GM19468 (cell line): ENCODE measurements around the gene GULP1.
"Not testable (repeated sequence)": the region's sequence is repeated elsewhere in the genome, so short reads cannot be mapped to it uniquely, and the experiment has no call there.

Source experiments
- ATAC-seq: cut with Tn5 transposase; IDR thresholded peaks from one replicate; pipeline ENCODE4 v1.9.1; 2021; ENCODE audit warnings: mild to moderate bottlenecking, moderate library complexity, moderate number of reproducible peaks; ENCODE audit not compliant: unreplicated experiment; ENCODE audit errors: extremely low read depth

The GULP1 gene, protein sequence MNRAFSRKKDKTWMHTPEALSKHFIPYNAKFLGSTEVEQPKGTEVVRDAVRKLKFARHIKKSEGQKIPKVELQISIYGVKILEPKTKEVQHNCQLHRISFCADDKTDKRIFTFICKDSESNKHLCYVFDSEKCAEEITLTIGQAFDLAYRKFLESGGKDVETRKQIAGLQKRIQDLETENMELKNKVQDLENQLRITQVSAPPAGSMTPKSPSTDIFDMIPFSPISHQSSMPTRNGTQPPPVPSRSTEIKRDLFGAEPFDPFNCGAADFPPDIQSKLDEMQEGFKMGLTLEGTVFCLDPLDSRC

DNA sequence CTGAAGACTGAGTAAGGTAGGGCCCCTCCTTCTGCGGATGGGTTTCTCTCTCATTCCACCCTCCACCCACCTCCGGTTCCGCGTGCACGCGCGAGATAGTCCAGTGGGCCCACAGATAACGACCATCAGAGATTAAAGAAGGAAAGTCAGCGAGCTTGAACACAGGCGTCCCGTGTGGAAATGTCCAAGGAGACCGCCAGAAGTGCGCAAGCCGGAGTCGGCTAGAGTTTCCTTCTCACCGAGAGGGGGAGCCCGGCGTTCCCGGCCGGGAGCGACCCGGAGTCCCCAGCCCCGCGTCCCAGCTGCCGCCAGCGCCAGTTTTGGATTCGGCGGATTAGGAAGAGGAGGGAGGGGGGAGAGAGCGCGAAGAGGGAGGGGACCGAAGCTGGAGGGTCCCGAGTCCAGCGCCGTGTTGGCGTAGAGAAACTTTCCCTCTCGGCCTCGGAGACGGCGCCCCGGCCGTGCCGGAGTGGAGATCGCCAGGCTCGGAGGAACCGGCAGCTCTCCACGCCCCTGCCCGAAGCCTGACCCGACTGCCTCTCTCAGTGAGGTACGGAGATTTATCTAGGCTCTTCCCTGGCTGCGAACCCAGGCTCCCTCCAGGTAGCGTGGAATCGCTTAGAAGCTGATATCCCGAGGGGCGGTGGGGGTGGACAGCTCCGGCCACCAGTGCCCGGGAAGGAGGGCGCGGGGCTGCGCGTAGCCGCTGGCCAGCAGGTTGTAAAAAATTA lies at the start of gene GULP1:
Gene GULP1 (plus strand): TSS at position 258 of the 731 bp plus-strand sequence. CDS start 185,829 bp downstream, outside the sequence.
- ATAC-seq: no peak

DNA sequence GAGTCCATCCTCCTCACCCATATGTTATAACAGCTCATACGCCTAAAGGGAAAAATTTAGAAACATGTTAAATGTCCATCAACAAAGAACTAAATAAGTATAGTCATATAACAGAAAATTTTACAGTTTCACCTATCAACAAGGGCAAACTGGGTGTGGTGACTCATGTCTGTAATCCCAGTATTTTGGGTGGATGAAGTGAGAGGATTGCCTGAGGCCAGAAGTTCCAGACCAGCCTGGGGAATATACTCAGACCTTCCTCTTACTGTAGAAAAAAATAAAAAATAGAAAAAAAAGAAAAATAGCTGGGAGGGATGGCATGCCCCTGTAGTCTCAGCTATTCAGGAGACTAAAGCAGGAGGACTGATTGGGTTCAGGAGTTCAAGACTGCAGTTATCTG lies 48.3 kb upstream of the GULP1 start:
- ATAC-seq: no peak

DNA sequence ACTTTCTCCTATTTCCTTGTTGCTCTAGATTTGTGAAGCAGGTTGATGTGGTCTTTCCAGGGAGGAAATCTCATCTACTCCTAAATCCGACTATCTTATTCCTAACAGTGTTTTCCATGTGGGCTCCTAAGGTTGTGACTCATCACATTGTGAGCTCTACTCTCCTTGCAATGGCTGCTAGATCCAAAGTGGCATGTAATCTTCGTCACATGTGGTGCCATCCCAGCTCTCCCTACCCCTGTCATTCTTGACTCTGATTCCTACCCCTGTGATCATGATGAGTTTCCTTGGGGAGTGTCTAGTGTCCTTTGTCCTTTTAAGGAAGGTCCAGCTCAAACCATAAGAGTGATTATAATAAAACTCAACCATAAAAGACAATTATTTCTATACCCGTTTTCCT lies 47.3 kb upstream of the GULP1 start:
- ATAC-seq: no peak

DNA sequence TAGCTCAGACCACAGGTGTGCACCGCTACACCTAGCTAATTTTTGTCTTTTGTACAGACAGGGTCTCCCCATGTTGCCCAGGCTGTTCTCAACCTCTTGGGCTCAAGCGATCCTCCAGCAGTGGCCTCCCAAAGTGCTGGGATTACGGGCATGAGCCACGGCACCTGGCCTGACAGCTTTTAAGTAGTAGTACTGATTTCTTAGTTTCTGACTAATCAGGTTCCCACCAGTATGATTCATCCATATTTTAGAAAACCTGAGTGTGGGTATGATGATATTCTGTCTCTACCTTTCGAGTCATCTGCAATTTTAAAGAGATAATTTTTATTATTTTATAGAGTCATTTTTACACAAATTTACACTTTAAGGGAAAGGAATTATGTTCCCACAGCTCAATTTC lies 46.4 kb upstream of the GULP1 start:
- no peak for ATAC-seq

DNA sequence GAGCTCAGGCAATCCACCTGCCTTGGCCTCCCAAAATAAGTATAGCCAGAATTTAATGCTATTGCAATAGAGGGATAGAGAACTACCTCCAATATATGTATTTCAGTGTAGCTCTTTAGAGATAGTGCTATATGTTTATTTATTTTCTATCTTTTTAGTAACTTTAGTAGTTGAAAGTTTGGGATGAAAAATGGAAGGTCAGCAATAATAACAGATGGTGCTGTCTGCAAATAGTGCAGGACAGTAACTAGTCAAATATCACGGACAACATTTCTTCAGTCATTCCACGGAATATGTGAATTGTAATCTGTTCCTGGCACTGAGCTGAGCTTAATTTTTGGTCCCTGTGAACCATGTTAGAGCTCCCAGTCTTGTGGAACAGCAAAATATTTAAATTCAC lies 43.2 kb upstream of the GULP1 start:
- no peak for ATAC-seq

DNA sequence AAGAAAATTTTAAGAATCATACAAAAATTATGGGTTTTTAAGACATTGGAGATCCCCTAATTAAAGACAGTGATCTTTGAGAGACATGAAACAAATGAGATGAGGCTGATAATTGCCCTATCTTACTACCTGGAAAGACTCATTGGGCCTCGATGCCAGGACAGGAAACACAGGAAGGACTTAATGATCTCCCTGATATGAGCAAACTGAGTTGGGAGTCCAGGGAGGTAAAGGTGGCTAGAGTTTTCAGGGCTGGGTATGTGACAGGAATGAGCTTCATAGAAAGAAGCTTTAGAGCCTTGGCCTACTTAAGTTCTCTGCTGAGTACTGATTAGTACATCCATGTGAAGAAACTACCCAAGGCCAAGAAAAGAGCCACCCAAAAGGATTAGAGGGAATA lies 40.6 kb upstream of the GULP1 start:
- no peak for ATAC-seq

DNA sequence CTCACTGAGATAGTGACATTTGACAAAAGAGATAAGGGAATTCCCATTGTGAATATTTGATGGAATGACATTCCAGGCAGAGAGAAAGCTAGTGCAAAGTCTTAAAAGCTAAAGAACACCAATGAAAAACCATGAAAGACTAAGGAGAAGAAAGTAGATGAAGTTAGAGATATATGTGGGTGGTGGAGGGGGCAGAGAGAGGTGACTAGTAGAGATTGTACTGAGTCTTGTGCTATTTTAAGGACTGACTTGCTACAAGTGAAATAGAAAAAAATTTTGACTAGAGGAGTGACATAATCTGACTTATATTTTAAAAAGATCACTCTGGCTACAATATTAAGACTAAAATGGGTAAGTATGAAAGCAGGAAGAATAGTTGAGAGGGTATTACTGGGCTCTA lies 35.3 kb upstream of the GULP1 start:
- no peak for ATAC-seq

DNA sequence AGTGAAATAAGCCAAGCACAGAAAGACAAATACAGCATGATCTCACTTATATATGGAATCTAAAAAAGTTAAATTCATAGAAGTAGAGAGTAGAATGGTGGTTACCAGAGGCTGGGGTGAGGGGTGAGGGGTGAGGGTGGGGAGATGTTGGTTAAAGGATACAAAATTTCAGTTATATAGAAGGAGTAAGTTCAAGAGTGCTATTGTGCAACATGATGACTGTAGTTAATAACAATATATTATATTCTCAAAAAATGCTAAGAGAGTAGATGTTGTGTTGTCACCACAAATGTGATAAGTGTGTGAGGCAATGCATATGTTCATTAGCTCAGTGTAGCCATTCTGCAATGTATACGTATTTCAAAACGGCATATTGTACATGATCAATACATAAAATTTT lies 26.4 kb upstream of the GULP1 start:
- ATAC-seq: no peak

DNA sequence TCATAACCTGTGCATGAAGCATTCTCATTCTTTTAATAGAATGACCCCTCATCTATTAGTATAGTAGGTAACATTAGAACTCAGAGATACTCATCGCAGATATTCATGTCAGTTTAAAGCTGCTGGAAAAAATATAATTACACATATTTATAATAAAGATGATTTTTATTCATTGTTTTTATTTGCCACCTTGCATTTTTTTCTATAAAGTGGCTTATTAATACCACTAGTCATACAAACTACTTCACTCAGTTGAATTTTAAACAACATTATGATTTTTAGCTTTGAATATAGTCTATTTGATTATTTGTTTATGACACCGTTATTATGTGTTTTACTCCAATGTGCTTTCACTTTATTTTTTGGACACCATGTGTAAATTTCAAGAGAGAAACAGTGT lies 23.9 kb upstream of the GULP1 start:
- no peak for ATAC-seq

DNA sequence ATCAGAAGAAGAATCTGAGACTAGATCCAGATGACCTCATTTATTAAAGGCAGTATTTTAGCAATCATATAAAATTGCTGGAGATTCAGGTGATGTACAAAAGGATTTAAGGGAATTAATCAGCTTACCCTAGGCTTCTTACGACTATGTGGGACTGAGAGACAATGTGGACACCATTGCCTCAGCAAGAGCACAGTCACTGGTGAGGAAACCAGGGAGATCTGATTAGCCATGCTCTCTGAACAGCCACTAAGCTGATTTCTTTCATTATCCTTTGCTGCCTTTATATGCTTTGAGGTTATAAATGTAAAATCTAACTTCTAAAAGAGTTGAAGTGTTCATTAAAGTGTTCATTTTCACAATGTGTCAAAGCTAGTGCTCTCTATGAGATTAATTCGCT lies 22.7 kb upstream of the GULP1 start:
- no peak for ATAC-seq

DNA sequence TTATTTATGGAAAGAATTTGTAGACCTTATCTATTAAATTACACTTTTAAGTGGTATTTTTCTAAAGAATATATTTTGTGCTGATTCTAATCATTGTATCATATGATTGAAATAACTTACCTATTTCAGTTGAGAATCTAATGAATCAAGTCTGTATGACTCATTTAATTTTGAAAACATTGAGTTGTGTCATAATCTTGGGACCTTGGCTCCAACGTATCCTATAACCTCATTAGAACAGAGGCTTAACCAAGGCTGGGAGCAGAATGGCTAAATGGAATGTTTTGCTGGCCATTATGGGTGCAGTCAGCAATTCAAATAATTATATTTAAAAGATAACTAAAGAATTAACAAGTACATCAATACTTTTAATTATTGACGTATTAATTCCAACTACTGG lies 19.6 kb upstream of the GULP1 start:
- ATAC-seq: no peak

DNA sequence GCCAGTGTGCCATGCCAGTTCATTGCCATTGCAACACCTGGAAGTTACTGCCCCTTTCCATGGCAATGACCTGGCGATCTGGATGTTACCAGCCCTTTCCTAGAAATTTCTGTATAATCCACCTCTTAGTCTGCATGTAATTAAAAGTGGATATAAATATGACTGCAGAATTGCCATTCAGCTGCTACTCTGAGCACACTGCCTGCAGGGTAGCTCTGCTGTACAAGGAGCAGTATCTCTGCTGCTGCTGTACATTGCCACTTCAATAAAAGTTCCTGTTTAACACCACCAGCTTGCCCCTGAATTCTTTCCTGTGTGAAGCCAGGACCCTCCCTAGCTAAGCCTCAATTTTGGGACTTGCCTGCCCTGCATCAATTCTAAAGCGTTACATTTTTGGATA lies 17.4 kb upstream of the GULP1 start:
- no peak for ATAC-seq

DNA sequence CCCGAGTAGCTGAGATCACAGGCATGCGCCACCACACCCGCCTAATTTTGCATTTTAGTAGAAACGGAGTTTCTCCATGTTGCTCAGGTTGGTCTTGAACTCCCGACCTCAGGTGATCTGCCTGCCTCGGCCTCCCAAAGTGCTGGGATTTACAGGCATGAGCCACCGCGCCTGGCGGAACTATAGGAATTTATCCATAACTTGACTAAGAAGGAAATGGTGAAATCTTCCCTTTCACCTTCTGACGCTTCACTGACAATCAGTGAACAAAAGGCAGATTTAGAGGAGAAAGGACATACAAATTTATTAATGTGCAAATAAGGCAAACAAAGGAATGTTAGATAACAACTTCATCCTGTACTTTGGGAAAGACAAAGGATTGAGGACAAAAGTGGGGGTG lies 15.4 kb upstream of the GULP1 start:
- no peak for ATAC-seq

DNA sequence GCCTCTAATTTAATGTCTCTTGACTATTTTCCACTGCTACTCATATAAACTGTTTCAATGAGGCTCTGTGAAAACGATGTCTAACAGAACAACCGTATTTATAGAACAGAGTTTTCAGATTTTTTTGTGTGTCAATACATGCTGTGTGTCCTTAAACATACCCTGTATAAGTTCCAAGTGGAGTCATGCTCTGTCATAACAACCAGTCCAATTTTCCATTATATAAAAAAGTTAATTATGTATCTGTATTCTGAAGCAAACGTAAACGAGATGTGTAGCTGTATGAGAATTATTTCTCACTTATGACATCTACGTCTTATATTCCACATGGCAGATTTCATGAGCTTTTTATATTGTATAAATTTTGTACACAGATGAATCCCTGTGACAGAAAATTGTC lies 13.9 kb upstream of the GULP1 start:
- no peak for ATAC-seq

DNA sequence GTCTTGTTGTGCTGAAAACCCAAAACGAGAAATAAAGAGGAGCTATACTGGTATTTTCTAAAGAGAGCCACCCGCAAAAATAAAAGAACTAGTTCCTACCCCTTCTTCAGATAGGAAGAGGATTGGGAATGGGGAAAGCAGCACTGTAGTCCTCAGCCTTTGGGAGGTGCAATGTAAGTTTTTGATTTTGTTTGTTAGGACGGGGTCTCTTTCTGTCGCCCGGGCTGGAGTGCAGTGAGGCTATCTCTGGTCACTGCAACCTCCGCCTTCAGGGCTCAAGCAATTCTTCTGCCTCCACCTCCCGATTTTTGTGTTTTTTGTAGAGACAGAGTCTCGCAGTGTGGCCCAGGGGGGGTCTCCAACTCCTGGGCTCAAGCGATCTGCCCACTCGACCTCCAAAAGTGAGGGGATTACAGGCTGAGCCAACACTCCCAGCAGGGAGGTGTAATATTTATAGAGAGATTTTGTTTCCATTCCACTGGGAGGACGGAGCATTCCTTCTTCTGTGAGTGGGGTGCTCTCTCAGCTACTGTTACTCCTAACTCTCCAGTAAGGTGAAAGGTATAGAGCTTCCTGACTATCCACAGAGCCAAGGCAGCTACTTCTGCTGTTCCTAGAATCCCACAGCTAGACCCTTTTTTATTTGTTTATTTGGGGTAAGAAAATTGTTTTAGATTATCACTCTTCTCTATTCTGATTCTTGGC lies 13.1 kb upstream of the GULP1 start:
- ATAC-seq: no peak

DNA sequence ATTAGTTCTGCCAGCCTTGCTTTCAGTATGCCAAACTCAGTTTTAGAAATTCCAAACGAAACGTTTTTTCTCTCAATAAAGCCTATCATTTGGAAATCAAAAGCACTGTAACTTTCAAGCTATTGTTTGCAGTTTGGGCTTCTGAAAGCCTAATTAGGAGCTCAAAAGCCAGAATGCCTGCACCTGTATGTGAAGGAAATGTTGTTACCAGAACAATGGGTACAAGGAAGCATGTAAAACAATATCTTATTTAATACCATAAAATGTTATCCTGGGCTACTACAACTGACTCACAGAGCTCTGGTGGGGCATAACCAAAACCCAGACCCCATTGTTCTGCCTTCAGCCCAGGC lies 12.6 kb upstream of the GULP1 start:
- no peak for ATAC-seq

DNA sequence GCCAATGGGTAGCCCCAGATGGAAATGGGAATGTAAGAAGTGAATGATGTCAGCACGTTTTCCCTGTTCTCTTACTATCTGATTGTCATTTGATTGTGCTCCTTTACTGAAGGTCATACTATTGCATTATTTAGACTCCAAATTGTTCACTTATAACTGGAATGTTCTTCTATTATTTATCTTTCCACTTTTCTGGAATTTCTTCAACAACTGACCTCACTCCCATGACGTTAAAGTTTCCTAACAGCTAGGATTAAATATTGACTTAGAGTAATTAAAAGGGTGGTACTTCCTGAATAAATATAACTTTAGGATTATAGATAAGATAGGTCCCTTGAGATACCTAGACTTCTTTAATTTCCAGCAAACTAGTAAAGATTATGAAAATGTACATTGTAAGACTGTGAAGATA lies 10.9 kb upstream of the GULP1 start:
- ATAC-seq: no peak

DNA sequence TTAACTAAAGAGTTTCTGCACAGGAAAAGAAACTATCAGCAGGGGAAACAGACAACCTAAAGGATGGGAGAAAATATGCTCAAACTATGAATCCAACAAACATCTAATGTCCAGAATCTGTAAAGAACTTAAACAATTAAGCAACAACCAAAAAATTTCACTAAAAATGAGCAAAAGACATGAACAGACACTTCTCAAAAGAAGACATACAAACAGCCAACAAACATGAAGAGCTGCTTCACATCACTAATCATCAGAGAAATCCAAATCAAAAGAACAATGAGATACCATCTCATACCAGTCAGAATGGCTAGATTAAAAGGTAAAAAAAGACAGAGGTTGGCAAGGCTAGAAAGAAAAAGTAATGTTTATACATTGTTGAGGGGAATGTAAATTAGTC lies 8.8 kb upstream of the GULP1 start:
- no peak for ATAC-seq

DNA sequence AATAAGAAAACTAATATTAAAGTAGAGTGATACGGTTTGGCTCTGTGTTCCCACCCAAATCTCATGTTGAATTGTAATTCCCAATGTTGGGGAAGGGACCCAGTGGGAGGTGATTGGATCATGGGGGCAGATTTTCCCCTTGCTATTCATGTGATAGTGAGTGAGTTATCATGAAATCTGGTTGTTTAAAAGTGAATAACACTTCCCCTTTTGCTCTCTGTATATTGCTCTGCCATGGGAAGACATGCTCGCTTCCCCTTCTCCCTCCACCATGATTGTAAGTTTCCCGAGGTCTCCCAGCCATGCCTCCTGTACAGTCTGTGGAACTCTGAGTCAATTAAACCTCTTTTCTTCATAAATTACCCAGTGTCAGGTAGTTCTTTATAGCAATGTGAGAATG lies 7.4 kb upstream of the GULP1 start:
- not testable (repeated sequence) for ATAC-seq

DNA sequence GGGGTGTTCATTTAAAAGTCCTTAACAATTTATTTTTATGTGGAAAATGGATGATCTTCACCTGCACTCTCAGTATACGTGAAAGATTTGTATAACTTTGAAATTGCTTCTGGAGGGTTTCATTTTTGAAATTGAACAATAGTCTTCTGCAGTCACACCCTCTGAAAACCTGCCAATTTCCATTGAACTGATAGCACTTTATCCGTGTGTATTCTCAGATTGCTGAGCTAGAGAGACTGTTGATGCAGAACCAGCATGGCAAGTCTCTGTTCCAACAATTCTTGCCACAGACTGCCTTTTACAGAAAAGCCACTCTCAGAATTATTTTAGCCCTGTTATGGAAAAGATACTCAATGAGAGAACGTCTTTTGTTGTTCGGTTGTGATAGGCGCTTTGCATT lies 6.6 kb upstream of the GULP1 start:
- ATAC-seq: no peak

DNA sequence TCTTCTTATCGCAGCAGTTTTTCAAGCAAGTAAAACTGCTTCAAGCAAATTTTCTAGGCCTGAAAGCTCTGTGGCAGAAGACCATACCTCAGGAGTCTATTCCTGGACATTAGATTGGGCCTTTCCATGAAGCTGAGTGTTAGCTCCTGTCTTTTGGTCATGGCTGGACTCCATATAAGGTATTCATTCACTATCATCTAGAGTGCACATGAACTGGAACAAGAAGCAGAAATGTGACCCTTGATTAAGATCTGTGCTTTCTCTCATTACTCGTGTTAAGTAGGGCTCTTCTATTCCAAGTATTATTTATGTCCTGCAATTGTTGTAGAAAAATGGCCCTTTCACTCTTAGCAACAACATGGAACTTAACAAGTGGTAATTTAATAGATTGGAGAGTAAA lies 5.9 kb upstream of the GULP1 start:
- ATAC-seq: no peak
